ENCODE measurements around the gene DNAH17. TPM values are rescaled to one million over a fixed set of nuclear protein-coding genes. Genes with fewer than 3 reads are reported as not detected.
A peak's percentile ranks its signal among the peaks of the same experiment; 100 is the strongest.

Gene DNAH17
- total and polyA plus RNA-seq, 2 of the 13 experiments (the other 11 are each of a cell fraction or from before 2014, with no cell fraction given) = 0.86 to 1.6 TPM

DNA sequence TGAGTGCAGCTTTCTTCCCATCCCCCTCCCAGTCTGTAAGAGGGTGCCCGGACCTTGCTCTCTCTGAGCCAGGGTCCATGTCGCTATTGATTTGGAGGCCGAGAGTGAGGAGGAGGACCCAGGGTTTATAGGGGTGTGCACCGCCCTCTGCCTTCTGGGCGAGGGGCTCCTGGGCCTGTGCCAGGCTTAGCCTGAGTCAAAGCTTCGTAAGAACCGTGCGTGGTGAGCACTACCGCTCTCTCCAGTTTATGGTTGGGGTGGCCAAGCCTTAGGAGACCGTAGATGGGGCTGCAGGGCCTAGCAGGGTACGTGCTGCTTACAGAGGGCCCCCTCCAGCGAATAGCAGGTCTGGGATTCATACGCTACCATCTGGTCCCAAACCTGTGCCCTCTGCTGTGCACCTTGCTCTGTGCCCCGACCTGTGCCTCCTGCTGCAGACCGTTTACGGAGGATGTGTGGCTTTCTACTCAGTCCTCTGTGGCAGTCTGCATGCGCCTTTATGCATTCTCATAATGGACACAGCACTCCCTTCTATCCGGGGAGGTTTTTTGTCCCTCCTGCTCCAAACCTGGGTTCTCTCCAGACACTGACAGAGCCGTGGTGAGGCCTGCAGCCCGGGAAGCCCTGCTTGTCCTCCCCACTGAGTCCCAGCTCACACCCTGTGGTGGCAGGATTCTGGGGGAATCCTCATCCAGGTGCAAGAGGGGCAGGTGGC lies 144.0 kb downstream of the DNAH17 start (continued):
- TF ChIP-seq, protein P1, sequence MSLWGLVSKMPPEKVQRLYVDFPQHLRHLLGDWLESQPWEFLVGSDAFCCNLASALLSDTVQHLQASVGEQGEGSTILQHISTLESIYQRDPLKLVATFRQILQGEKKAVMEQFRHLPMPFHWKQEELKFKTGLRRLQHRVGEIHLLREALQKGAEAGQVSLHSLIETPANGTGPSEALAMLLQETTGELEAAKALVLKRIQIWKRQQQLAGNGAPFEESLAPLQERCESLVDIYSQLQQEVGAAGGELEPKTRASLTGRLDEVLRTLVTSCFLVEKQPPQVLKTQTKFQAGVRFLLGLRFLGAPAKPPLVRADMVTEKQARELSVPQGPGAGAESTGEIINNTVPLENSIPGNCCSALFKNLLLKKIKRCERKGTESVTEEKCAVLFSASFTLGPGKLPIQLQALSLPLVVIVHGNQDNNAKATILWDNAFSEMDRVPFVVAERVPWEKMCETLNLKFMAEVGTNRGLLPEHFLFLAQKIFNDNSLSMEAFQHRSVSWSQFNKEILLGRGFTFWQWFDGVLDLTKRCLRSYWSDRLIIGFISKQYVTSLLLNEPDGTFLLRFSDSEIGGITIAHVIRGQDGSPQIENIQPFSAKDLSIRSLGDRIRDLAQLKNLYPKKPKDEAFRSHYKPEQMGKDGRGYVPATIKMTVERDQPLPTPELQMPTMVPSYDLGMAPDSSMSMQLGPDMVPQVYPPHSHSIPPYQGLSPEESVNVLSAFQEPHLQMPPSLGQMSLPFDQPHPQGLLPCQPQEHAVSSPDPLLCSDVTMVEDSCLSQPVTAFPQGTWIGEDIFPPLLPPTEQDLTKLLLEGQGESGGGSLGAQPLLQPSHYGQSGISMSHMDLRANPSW (CRISPR knock-in tag; IDR thresholded peaks at IDR 0.05; ENCODE audit: borderline replicate concordance) = no peak
- TF ChIP-seq, protein P2, sequence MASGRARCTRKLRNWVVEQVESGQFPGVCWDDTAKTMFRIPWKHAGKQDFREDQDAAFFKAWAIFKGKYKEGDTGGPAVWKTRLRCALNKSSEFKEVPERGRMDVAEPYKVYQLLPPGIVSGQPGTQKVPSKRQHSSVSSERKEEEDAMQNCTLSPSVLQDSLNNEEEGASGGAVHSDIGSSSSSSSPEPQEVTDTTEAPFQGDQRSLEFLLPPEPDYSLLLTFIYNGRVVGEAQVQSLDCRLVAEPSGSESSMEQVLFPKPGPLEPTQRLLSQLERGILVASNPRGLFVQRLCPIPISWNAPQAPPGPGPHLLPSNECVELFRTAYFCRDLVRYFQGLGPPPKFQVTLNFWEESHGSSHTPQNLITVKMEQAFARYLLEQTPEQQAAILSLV (CRISPR knock-in tag; IDR thresholded peaks at IDR 0.05; ENCODE audit: borderline replicate concordance) = peak; percentile 47; the same call in 1 of the 2 replicates
- TF ChIP-seq ZNF225 (CRISPR knock-in tag; IDR thresholded peaks at IDR 0.05) (0 out of 2 replicates have a peak, but pooled peaks have one; percentile 13), STAG1 (CRISPR knock-in tag; IDR thresholded peaks at IDR 0.05) (no peak), WIZ (CRISPR knock-in tag; IDR thresholded peaks at IDR 0.05) (0 out of 2 replicates have a peak, but pooled peaks have one; percentile 52), TCF7L2 (IDR thresholded peaks at IDR 0.05; ENCODE audit: low read depth, low read length) (no peak), ZNF207 (IDR thresholded peaks at IDR 0.05; ENCODE audit: borderline replicate concordance) (no peak), GABPB1 (CRISPR knock-in tag; IDR thresholded peaks at IDR 0.05) (no peak)
- TF ChIP-seq, protein P3, sequence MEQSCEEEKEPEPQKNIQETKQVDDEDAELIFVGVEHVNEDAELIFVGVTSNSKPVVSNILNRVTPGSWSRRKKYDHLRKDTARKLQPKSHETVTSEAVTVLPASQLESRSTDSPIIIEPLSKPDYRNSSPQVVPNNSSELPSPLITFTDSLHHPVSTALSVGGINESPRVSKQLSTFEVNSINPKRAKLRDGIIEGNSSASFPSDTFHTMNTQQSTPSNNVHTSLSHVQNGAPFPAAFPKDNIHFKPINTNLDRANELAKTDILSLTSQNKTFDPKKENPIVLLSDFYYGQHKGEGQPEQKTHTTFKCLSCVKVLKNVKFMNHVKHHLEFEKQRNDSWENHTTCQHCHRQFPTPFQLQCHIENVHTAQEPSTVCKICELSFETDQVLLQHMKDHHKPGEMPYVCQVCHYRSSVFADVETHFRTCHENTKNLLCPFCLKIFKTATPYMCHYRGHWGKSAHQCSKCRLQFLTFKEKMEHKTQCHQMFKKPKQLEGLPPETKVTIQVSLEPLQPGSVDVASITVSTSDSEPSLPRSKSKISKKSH (CRISPR knock-in tag; IDR thresholded peaks at IDR 0.05; ENCODE audit: borderline replicate concordance) = 0 out of 2 replicates have a peak, but pooled peaks have one; percentile 38
- TF ChIP-seq, protein P4, sequence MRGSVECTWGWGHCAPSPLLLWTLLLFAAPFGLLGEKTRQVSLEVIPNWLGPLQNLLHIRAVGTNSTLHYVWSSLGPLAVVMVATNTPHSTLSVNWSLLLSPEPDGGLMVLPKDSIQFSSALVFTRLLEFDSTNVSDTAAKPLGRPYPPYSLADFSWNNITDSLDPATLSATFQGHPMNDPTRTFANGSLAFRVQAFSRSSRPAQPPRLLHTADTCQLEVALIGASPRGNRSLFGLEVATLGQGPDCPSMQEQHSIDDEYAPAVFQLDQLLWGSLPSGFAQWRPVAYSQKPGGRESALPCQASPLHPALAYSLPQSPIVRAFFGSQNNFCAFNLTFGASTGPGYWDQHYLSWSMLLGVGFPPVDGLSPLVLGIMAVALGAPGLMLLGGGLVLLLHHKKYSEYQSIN (CRISPR knock-in tag; IDR thresholded peaks at IDR 0.05; ENCODE audit: borderline replicate concordance) = no peak
- TF ChIP-seq, protein P5, sequence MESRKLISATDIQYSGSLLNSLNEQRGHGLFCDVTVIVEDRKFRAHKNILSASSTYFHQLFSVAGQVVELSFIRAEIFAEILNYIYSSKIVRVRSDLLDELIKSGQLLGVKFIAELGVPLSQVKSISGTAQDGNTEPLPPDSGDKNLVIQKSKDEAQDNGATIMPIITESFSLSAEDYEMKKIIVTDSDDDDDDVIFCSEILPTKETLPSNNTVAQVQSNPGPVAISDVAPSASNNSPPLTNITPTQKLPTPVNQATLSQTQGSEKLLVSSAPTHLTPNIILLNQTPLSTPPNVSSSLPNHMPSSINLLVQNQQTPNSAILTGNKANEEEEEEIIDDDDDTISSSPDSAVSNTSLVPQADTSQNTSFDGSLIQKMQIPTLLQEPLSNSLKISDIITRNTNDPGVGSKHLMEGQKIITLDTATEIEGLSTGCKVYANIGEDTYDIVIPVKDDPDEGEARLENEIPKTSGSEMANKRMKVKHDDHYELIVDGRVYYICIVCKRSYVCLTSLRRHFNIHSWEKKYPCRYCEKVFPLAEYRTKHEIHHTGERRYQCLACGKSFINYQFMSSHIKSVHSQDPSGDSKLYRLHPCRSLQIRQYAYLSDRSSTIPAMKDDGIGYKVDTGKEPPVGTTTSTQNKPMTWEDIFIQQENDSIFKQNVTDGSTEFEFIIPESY (CRISPR knock-in tag; IDR thresholded peaks at IDR 0.05) = 0 out of 2 replicates have a peak, but pooled peaks have one; percentile 14
- TF ChIP-seq, protein P6, sequence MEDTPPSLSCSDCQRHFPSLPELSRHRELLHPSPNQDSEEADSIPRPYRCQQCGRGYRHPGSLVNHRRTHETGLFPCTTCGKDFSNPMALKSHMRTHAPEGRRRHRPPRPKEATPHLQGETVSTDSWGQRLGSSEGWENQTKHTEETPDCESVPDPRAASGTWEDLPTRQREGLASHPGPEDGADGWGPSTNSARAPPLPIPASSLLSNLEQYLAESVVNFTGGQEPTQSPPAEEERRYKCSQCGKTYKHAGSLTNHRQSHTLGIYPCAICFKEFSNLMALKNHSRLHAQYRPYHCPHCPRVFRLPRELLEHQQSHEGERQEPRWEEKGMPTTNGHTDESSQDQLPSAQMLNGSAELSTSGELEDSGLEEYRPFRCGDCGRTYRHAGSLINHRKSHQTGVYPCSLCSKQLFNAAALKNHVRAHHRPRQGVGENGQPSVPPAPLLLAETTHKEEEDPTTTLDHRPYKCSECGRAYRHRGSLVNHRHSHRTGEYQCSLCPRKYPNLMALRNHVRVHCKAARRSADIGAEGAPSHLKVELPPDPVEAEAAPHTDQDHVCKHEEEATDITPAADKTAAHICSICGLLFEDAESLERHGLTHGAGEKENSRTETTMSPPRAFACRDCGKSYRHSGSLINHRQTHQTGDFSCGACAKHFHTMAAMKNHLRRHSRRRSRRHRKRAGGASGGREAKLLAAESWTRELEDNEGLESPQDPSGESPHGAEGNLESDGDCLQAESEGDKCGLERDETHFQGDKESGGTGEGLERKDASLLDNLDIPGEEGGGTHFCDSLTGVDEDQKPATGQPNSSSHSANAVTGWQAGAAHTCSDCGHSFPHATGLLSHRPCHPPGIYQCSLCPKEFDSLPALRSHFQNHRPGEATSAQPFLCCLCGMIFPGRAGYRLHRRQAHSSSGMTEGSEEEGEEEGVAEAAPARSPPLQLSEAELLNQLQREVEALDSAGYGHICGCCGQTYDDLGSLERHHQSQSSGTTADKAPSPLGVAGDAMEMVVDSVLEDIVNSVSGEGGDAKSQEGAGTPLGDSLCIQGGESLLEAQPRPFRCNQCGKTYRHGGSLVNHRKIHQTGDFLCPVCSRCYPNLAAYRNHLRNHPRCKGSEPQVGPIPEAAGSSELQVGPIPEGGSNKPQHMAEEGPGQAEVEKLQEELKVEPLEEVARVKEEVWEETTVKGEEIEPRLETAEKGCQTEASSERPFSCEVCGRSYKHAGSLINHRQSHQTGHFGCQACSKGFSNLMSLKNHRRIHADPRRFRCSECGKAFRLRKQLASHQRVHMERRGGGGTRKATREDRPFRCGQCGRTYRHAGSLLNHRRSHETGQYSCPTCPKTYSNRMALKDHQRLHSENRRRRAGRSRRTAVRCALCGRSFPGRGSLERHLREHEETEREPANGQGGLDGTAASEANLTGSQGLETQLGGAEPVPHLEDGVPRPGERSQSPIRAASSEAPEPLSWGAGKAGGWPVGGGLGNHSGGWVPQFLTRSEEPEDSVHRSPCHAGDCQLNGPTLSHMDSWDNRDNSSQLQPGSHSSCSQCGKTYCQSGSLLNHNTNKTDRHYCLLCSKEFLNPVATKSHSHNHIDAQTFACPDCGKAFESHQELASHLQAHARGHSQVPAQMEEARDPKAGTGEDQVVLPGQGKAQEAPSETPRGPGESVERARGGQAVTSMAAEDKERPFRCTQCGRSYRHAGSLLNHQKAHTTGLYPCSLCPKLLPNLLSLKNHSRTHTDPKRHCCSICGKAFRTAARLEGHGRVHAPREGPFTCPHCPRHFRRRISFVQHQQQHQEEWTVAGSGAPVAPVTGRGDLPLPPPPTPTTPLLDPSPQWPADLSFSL (CRISPR knock-in tag; IDR thresholded peaks at IDR 0.05) = no peak

Data from HepG2 (cell line).